HG02885 (cell line): ENCODE results near the gene PIP5K1B.
A peak's percentile ranks its signal among the peaks of the same experiment; 100 is the strongest.

Source experiments
- ATAC-seq: cut with Tn5 transposase; IDR thresholded peaks from one replicate; pipeline ENCODE4 v1.9.1; 2021; ENCODE audit warnings: mild to moderate bottlenecking; ENCODE audit not compliant: unreplicated experiment, poor library complexity

Gene PIP5K1B

DNA sequence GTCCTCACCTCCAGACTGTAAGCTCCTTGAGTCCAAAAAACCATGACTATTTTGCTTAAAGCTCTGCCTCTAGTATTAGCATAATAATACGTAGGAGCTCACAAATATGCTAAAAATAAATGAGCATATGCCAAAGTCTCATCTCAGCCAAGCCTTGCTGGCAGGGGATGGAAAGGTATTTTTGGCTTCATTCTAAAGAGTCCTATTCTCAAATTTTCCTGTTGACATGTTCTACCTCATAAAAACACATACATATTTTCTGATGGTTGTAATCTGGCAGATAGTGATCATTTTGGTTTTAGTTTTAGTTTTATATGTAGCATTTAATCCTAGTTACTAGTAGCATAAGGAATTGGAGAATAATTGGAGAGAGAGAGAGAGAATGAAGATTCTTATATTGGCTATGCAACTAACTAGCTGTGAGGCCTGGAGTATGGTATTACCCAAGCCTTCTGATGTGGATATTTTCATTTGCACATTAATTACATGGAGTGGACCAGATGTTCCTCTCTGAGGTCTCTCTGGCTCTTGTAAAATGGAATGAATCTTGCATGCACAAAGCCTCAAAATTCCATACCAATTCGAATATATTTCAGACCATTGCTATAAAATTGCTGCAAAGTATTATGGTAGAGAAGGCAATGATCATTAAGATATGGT is 55.8 kb downstream of the PIP5K1B start:
- ATAC-seq: no peak

- no peak for ATAC-seq
These were observed 57.5 kb downstream of the PIP5K1B start for GRCh38 chr9:68762570-68762969.

GRCh38 chr9:68763104-68763503 is 58.1 kb downstream of the PIP5K1B start:
- peak; percentile 57 for ATAC-seq

GRCh38 chr9:68768619-68769018 is 63.6 kb downstream of the PIP5K1B start:
- no peak for ATAC-seq

DNA sequence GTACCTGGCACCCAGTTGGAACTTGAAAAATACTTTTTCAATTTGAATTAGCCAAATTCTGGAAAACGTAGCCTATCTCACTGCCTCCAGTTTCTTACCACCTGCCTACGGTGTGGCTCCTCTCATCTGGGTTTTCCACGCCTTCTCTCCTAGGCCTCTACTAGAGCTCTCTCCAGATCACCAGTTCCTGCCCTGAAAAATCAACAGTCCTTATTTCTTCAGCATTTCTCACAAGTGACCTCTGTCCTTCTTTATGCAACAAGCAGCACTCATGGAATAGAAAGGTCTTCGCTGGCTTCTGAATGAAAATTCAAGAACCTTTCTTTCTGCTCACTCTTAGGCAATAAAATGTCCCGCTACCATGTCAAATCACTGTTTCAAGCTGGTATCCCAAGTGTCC is 64.8 kb downstream of the PIP5K1B start:
- ATAC-seq: no peak

DNA sequence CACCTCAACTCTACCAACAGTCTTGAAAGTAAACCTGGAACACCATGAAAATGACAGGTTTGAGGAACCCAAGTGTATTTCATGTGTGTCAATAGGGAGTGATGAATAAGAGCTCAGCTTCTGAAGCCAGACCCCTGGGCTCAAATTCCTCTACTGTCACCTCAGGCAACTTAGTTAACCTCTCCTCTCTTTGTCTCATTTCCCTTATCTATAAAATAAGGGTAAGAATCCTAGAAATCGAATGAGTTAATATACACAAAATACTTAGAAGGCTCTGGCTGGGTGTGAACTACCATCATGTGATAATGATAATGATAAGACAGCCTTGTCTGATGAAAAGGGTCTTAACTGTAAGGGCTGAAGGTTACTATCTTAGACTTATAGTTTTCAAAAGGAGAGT is 66.3 kb downstream of the PIP5K1B start:
- no peak for ATAC-seq

DNA sequence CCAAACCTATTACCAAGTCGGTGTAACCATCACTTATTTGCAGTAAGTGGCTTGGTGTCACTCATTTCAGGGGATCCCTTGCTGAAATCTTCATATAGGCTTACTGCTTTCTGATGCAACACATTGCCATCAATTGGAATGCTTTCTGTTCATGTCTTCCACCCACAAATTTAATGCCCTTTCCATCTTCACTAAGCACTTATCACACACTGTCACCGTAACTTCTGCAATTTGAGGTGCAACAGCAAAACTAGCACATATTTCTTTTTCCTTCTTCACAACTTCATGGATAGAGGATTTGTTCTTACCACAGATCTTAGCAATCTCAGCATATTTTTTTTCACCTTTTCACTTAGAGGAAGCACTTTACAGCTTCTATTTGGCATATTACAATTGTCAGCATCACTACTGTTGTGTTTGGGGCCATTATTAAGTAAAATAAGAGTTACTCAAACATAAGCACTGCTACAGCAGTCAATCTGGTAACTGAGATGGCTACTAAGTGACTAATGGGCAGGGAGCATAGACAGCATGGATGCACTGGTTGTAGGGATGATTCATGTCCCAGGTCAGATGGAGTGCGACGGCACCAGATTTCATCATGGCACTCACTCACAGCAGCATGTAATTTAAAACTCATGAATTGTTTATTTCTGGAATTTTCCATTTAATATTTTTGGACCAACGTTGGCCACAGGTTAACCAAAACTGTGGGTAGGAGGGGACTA is 70.1 kb downstream of the PIP5K1B start:
- no peak for ATAC-seq

DNA sequence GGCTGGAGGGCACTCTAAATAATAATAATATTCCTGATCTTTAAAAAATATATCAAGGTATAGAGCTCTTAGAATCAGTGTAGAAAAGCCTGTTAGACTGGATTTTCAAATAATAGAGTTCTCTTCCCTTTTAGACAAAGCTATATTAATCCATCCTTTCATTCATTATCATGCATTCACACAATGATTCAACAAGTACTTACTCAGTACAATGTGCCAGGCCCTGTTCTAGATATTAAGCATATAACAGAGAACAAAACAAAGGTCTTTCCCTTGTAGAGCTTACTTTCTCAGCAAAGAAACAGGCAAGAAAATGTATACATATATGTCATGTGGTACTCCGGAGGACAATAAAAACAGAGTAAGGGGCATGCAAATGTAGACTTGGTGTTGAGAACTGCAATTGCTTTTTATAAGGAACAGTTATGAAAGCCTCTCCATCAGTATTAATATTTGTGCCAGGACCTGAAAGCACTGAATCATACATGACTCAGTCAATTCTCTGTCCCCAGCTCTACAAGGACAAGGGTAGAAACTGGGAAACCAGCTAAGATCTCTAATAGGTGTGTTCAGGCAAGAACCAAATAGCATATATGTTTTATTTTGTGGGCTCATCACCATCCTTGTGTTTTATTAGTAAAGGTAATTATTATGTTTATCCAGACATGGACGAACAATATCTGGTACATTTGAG is 72.2 kb downstream of the PIP5K1B start:
- ATAC-seq: no peak

- ATAC-seq: no peak
These were observed 73.6 kb downstream of the PIP5K1B start for GRCh38 chr9:68778635-68779034.

DNA sequence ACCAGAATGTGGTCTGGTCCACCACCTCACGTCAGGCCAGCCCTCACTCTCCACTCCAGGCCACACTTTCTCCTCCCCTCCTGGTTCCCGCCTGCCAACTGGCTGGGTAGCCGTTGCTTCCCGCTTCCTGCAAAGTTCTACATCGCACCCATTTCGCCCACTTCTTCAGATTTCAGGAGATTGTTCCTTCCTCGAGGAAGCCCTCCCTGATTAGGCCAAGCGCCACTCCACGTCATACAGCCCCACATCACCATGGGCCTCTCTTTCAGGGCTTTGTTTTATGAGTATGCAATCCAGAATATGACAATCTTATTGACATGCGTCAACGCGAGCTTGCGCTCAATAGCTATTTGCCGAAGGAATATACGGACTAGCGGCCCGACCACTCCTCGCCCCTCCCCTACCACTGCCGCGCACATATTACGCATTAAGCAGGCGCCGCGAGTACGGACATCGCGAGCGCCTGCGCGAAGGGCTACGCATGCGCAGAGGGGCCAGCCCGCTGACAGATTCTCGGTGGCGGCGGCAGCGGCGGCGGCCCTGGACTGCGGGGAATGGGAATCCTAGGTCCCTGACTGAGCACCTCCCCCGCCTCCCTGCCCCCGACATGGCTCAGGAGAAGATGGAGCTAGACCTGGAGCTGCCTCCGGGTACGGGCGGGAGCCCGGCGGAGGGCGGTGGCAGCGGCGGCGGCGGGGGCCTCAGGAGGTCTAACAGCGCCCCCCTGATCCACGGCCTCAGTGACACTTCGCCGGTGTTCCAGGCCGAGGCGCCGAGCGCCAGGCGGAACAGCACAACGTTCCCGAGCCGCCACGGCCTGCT is 74.7 kb downstream of the PIP5K1B start:
- peak; percentile 84 for ATAC-seq

DNA sequence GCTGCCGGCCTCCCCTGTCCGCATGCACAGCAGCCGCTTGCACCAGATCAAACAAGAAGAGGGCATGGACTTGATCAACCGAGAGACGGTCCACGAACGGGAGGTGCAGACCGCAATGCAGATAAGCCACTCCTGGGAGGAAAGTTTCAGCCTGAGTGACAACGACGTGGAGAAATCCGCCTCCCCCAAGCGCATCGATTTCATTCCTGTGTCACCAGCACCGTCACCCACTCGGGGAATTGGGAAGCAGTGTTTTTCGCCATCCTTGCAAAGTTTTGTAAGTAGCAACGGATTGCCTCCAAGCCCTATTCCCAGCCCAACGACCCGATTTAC is 75.3 kb downstream of the PIP5K1B start:
- no peak for ATAC-seq

- no peak for ATAC-seq
These were observed 75.7 kb downstream of the PIP5K1B start for GRCh38 chr9:68780720-68781119.

DNA sequence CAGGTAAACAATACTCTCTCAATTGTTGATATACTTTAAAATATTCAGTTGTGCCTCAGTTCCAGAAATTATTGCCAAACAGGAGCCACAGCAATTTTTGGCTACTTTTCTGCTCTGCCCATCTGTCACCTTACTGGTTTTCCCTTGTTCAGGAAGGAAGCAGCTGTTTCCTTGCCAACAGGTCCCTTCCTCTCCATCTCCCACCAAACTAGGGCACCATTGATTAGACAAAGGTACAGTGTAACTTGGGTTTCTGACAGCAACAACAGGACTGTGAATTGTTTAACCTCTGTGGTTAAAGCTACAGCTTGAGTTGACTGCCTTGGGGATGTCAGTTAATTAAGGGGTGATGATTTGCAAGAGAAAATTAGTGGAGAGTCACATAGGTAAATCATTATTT is 76.9 kb downstream of the PIP5K1B start:
- ATAC-seq: no peak

DNA sequence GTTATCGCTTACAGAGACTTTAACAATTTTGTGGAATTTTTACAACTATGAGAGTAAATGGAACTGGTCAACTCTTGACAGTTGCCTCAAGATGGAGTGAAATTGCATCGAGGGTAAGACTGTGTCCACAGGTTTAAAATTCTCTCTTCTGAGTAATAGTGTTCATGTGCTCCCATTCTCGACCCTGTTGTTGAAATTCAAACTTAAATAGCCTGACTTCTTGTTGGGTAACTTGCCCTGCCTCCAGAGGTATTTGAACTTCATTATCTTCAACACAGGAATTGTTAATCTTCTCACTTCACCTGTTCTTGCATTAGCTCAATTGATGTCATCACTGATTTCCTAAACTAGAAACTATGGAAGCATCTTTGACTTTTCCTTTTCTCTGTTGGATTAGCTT is 77.5 kb downstream of the PIP5K1B start:
- no peak for ATAC-seq

DNA sequence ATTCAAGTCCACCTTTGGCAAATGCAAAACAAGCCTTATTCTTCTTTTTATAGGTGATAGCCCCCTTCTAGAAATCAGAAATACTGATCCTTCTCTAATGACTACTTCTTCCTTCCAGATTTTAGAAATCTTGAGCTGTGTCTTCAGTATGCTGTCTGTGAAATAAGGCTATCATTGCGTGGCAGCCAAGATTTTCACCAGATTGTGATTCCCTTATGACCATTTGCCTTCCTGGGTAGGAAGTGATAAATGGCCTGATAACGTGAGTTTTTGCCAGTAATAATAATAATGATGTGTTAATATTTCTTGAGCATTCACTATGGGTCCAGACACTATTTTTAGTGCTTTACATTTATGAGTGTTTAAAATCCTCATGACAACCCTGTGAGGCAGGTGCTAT is 80.9 kb downstream of the PIP5K1B start:
- no peak for ATAC-seq

DNA sequence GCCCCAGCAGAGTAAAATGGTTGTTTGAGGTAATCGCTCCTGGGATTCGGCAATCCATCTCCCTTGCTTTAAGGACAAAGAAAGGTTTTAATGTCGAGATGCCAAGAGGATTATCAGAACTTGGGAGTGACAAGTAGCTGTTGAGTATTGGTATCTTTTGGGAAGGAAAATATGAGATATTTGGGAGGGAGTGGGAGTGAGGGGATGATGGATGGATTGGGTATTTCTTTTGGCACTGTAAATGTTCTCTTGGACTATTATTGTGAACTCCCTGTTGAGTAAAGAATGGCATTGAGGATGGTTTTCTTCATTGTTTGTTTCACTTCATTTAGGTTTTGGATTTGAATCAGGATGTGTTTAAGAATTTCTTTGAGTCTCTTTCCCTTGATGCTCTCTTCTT is 86.1 kb downstream of the PIP5K1B start:
- ATAC-seq: no peak

GRCh38 chr9:68793605-68794343 is 88.7 kb downstream of the PIP5K1B start:
- peak; percentile 93 for ATAC-seq

- ATAC-seq: no peak
These were observed 89.9 kb downstream of the PIP5K1B start for GRCh38 chr9:68794898-68795297.

- ATAC-seq: no peak
These were observed 90.4 kb downstream of the PIP5K1B start for GRCh38 chr9:68795411-68795810.

GRCh38 chr9:68797116-68797515 is 92.1 kb downstream of the PIP5K1B start:
- ATAC-seq: no peak
